HG02870 (cell line): ENCODE measurements around the gene NDST3.
"Not testable (repeated sequence)": the region's sequence is repeated elsewhere in the genome, so short reads cannot be mapped to it uniquely, and the experiment has no call there.

ENCODE experiments used
- ATAC-seq: cut with Tn5 transposase; IDR thresholded peaks from one replicate; pipeline ENCODE4 v1.9.1; 2021; ENCODE audit warnings: mild to moderate bottlenecking, moderate library complexity; ENCODE audit not compliant: unreplicated experiment

Gene NDST3

DNA sequence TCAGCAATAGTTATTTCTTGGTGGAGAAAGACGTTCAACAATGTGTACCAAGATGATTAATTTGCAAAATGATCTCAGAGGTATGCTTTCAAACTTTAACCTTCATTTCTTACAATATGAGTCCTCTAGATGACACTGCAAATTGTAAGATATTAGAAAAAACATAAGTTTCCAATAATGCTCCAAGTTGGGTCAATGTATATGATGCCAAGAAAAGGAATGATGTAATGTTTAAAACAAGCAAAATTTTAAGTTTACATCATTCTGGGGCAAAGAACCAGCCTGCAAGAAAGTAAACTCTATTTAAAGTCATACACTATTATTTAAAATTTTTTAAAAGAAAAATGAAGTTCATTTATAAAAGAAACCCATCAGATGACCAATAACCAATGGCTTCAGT lies 262.4 kb downstream of the NDST3 start:
- no peak for ATAC-seq

DNA sequence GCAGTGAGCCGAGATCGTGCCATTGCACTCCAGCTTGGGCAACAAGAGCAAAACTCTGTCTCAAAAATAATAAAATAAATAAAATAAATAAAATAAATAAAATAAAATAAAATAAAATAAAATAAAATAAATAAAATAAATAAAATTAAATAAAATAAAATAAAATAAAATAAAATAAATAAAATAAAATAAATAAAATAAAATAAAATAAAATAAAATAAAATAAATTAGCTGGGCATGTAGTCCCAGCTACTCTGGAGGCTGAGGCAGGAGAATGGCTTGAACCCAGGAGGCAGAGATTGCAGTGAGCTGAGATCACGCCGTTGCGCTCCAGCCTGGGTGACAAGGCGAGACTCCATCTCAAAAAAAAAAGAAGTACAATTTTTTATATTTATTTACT lies 265.3 kb downstream of the NDST3 start:
- ATAC-seq = not testable (repeated sequence)

DNA sequence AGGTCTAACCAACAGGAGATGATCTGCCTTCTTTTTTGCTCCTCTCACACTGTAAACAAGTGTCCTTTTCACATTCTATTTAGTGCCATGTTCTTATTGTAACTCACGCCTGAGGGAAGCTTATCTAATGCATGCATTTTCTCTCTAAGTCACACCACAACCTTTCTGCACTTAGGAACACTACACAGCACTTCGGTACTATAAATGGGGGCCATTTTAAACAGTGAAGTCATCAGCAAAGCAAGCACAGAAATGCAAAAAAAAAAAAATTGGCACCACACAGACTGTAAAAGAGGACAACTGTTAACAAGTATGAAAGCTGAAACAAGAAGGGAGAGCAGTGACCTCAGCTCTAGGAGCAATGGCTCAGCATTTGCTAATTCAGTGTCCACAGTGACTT lies 273.4 kb downstream of the NDST3 start:
- no peak for ATAC-seq
